Femur (tissue), 1 donor: ENCODE measurements around the gene MGAT5B.
A peak's percentile ranks its signal among the peaks of the same experiment; 100 is the strongest.

Experiments used
- DNase-seq: peaks from one replicate; pipeline ENCODE4 v3.0.0-alpha.2; 2017

MGAT5B gene

GRCh38 chr17:76906463-76906862, 38.3 kb downstream of the MGAT5B start:
- no peak for DNase-seq

GRCh38 chr17:76907352-76907751, 39.1 kb downstream of the MGAT5B start:
- no peak for DNase-seq

GRCh38 chr17:76909971-76910760, 42.0 kb downstream of the MGAT5B start:
- peak; percentile 69 for DNase-seq

- DNase-seq, result no peak
Measured at GRCh38 chr17:76911299-76912017, 43.3 kb downstream of the MGAT5B start.

- DNase-seq, result no peak
Measured at GRCh38 chr17:76912421-76913164, 44.4 kb downstream of the MGAT5B start.

GRCh38 chr17:76914937-76915336, 46.7 kb downstream of the MGAT5B start:
- DNase-seq, result no peak

- DNase-seq, result no peak
Measured at GRCh38 chr17:76915840-76916510, 47.8 kb downstream of the MGAT5B start.

GRCh38 chr17:76917829-76918228, 49.6 kb downstream of the MGAT5B start:
- peak; percentile 50 for DNase-seq

- no peak for DNase-seq
Measured at GRCh38 chr17:76918811-76919210, 50.6 kb downstream of the MGAT5B start.

GRCh38 chr17:76920364-76921139, 52.3 kb downstream of the MGAT5B start:
- no peak for DNase-seq

GRCh38 chr17:76921340-76922036, 53.3 kb downstream of the MGAT5B start:
- DNase-seq, result no peak

- DNase-seq, result no peak
Measured at GRCh38 chr17:76922084-76922483, 53.9 kb downstream of the MGAT5B start.

- no peak for DNase-seq
Measured at GRCh38 chr17:76922967-76923366, 54.8 kb downstream of the MGAT5B start.

- no peak for DNase-seq
Measured at GRCh38 chr17:76923491-76923890, 55.3 kb downstream of the MGAT5B start.

- no peak for DNase-seq
Measured at GRCh38 chr17:76924345-76925342, 56.4 kb downstream of the MGAT5B start.

- DNase-seq, result no peak
Measured at GRCh38 chr17:76925441-76925891, 57.3 kb downstream of the MGAT5B start.

- DNase-seq, result no peak
Measured at GRCh38 chr17:76926237-76926866, 58.1 kb downstream of the MGAT5B start.

- no peak for DNase-seq
Measured at GRCh38 chr17:76927577-76927976, 59.4 kb downstream of the MGAT5B start.

- DNase-seq, result no peak
Measured at GRCh38 chr17:76927982-76928381, 59.8 kb downstream of the MGAT5B start.

- DNase-seq, result no peak
Measured at GRCh38 chr17:76929148-76929547, 60.9 kb downstream of the MGAT5B start.
